ENCODE results near the gene GMEB1.

Gene GMEB1

GRCh38 chr1:28716336-28716735, 47.8 kb downstream of the GMEB1 start (continued):
- TF ChIP-seq ZFP3 (CRISPR knock-in tag; IDR thresholded peaks at IDR 0.05), result no peak
- TF ChIP-seq RARB (CRISPR knock-in tag; IDR thresholded peaks at IDR 0.05), result no peak
- TF ChIP-seq ISL1 (CRISPR knock-in tag; IDR thresholded peaks at IDR 0.05), result no peak
- TF ChIP-seq BACH2 (CRISPR knock-in tag; IDR thresholded peaks at IDR 0.05; ENCODE audit: borderline replicate concordance), result no peak
- TF ChIP-seq PPARA (CRISPR knock-in tag; IDR thresholded peaks at IDR 0.05; ENCODE audit: borderline replicate concordance), result no peak
- no peak for TF ChIP-seq ZNF70 (CRISPR knock-in tag; IDR thresholded peaks at IDR 0.05)
- no peak for TF ChIP-seq GLIS3 (CRISPR knock-in tag; IDR thresholded peaks at IDR 0.05)

GRCh38 chr1:28718166-28718565, 49.6 kb downstream of the GMEB1 start:
- no peak for ATAC-seq
- TF ChIP-seq ZFP3 (CRISPR knock-in tag; IDR thresholded peaks at IDR 0.05) (no peak), SNAI2 (CRISPR knock-in tag; IDR thresholded peaks at IDR 0.05) (no peak), GLIS3 (CRISPR knock-in tag; IDR thresholded peaks at IDR 0.05) (no peak), BACH2 (CRISPR knock-in tag; IDR thresholded peaks at IDR 0.05; ENCODE audit: borderline replicate concordance) (no peak), ZNF70 (CRISPR knock-in tag; IDR thresholded peaks at IDR 0.05) (no peak), ZNF8 (CRISPR knock-in tag; IDR thresholded peaks at IDR 0.05) (no peak), ZFP30 (CRISPR knock-in tag; IDR thresholded peaks at IDR 0.05) (no peak), PPARA (CRISPR knock-in tag; IDR thresholded peaks at IDR 0.05; ENCODE audit: borderline replicate concordance) (no peak), TOX (CRISPR knock-in tag; IDR thresholded peaks at IDR 0.05; ENCODE audit: borderline replicate concordance) (no peak), CSDC2 (CRISPR knock-in tag; IDR thresholded peaks at IDR 0.05) (no peak), CREB5 (CRISPR knock-in tag; IDR thresholded peaks at IDR 0.05; ENCODE audit: low read depth) (no peak), ISL1 (CRISPR knock-in tag; IDR thresholded peaks at IDR 0.05) (no peak), ZNF565 (CRISPR knock-in tag; conservative IDR thresholded peaks at IDR 0.05; ENCODE audit: low read depth) (no peak), ZC3H10 (CRISPR knock-in tag; IDR thresholded peaks at IDR 0.05) (no peak), RARB (CRISPR knock-in tag; IDR thresholded peaks at IDR 0.05) (no peak)

- peak; percentile 56; the same call in 2 of the 3 replicates for ATAC-seq
These were observed 50.2 kb downstream of the GMEB1 start for GRCh38 chr1:28718586-28719331.

More at GRCh38 chr1:28718586-28719331, 50.2 kb downstream of the GMEB1 start:
- TF ChIP-seq BACH2 (CRISPR knock-in tag; IDR thresholded peaks at IDR 0.05; ENCODE audit: borderline replicate concordance) (no peak), RARB (CRISPR knock-in tag; IDR thresholded peaks at IDR 0.05) (no peak), ZFP30 (CRISPR knock-in tag; IDR thresholded peaks at IDR 0.05) (no peak), TCF4 (CRISPR knock-in tag; IDR thresholded peaks at IDR 0.05; ENCODE audit: borderline replicate concordance) (no peak), PPARA (CRISPR knock-in tag; IDR thresholded peaks at IDR 0.05; ENCODE audit: borderline replicate concordance) (no peak), ARNTL (CRISPR knock-in tag; IDR thresholded peaks at IDR 0.05; ENCODE audit: borderline replicate concordance, low read depth) (no peak), PATZ1 (CRISPR knock-in tag; IDR thresholded peaks at IDR 0.05; ENCODE audit: borderline replicate concordance) (no peak), ISL1 (CRISPR knock-in tag; IDR thresholded peaks at IDR 0.05) (no peak), ZNF8 (CRISPR knock-in tag; IDR thresholded peaks at IDR 0.05) (no peak), POU6F1 (CRISPR knock-in tag; IDR thresholded peaks at IDR 0.05; ENCODE audit: borderline replicate concordance, low read depth) (no peak), OSR1 (CRISPR knock-in tag; IDR thresholded peaks at IDR 0.05) (no peak), TSHZ2 (CRISPR knock-in tag; IDR thresholded peaks at IDR 0.05) (no peak), ZNF70 (CRISPR knock-in tag; IDR thresholded peaks at IDR 0.05) (no peak), CSRNP3 (CRISPR knock-in tag; IDR thresholded peaks at IDR 0.05) (no peak)
